Stimulated activated CD4-positive, alpha-beta T cell treated with anti-CD3 and anti-CD28 coated beads, Interleukin-15, amount 100 ng/mL, for 48 hours (primary cell): ENCODE data around the gene TCL1B.
"Not testable (repeated sequence)": the region's sequence is repeated elsewhere in the genome, so short reads cannot be mapped to it uniquely, and the experiment has no call there.

Source experiments
- DNase-seq, 2 donors: peaks; one replicate each; pipeline ENCODE4 v3.0.0-alpha.2; 2020; ENCODE audit warnings: low read depth in 2 of 2

Gene TCL1B, protein sequence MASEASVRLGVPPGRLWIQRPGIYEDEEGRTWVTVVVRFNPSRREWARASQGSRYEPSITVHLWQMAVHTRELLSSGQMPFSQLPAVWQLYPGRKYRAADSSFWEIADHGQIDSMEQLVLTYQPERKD

DNA sequence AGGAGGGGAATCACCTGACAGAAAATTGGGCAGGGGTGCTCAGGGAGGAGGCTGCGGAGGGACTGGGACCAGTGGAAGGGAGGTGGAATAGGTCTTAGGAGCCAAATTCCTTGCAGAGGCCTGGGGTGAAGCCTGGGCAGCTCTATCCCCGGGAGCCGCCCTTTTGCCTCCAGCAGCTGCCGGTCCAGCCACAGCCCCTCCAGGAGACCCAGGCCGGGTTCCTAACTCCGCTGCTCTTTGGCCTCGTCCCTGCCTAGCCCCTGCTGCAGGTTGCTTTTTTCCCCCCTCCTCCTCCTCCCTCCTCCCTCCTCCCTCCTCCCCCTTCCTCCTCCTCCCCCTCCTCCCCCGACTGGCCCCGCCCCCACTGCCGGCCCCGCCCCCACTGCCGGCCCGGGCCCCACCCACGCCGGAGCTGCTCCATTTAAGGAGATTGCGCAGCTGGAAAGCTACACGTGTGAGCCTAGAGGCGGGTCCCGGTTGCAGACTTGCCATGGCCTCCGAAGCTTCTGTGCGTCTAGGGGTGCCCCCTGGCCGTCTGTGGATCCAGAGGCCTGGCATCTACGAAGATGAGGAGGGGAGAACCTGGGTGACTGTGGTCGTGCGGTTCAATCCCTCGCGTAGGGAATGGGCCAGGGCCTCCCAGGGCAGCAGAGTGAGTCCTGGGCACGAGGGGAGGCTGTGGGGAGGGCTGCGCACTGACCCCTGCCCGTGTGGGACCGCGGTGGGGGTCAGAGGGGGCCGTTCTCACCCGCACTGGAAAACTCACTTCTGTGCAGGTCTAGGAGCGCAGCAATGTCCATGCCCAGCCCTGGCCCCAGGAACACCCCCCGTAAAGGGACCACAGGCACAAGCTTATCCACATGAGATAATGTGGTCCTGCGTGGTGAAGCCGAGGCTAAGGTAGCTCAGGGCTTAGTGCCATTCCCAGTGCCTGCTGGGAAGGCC, at the start of gene TCL1B:
TSS of gene TCL1B (plus strand) at position 449 of the 945 bp plus-strand sequence. CDS start at position 491, 42 bp downstream.
- DNase-seq: no peak

DNA sequence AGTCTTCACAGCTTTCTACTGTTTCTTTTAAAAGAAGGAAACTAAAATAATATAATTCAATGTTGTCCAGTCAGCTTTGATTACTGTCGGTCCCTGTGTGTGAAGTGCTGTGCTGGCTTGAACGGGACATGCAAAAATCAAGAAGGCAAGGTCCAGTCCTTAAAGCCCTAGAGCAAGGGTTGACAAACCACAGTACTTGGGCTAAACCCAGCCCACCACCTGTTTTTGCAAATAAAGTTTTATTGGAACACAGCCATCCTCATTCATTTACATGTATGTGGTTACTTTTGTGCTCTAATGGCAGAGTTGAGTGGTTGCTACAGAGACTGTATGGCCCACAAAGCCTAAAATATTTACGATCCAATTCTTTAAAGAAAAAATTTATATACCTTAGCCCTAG, 41.2 kb upstream of the TCL1B start:
- no peak for DNase-seq

DNA sequence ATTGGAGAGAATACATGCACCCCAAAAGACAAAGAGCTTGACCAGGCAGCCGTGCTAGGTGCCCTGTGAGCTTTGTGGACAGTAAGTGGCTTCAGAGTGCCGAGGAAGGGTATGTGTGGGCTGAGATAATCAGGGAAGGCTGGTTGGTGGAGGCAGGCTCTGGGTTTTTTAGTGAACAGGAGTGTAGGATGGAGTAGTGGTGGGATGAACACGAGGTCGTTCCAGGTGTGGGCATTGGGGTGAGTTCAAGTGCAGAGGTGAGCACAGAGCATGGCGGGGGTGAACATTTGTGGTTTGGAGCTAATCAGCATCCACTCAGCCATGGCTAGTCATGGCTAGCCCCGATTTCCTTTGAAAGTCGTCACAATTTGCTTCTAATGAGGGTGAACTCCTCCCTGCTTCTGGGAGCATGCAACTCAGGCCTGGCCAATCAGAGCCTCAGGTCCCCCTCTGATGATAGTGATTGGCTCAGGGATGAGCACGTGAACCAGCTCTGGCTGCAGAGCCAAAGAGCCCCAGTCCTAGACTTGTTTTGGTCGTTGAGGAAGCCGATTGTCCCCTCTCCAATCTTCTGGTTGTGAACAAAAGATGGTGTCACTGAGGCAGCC, 40.7 kb upstream of the TCL1B start:
- no peak for DNase-seq

DNA sequence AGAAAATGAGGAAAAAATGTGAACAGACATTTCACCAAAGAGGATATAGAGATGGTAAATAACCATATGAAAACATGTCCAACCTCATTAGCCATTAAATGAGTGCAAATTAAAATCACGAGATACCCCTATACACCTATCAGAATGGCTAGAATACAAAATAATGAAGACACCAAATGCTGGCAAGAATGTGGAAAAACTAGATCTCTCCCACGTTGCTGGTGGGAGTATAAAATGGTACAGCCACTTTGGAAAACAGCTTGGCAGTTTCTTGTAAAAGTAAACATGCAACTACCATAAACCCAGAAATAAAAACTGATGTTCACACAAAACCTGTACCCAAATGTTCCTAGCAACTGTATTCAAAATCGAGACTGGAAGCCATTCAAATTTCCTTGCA, 38.3 kb upstream of the TCL1B start:
- no peak for DNase-seq

DNA sequence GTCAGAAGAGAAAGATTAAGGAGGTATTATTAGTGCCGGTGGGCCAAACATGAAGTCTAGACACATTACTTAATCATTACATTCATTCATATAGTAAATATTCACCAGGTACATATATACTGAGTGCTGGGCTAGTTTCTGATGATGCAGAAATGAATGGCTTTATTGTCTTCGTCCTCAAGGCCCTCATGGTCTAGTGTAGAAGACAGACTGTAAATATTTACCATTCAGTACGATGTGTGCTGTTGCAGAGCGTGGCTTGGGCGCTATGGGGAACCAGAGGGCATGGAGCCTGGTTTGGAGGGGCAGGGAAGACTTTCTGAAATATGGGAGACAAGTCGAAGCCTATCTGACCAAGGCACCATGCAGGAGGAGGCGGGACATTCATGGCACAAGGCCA, 37.0 kb upstream of the TCL1B start:
- no peak for DNase-seq

DNA sequence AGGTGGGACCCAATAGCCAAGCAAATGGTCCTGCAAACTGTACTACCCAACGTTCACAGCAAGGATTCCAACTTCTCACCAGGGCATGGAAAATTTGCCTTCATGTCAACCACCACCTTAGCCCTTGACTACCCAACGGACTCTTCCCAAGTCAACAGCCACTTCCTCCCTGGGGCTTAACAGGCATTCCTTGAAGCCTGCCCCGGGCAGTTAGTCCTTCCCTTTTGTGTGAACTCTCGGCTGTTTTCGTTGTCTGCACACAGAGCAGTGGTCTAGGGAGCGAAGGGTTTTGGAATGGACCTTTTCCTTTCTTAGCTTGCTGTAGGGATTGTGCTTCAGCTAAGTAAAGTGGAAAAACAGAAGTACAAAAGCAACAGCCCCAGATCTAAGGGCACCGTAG, 35.2 kb upstream of the TCL1B start:
- DNase-seq: no peak

DNA sequence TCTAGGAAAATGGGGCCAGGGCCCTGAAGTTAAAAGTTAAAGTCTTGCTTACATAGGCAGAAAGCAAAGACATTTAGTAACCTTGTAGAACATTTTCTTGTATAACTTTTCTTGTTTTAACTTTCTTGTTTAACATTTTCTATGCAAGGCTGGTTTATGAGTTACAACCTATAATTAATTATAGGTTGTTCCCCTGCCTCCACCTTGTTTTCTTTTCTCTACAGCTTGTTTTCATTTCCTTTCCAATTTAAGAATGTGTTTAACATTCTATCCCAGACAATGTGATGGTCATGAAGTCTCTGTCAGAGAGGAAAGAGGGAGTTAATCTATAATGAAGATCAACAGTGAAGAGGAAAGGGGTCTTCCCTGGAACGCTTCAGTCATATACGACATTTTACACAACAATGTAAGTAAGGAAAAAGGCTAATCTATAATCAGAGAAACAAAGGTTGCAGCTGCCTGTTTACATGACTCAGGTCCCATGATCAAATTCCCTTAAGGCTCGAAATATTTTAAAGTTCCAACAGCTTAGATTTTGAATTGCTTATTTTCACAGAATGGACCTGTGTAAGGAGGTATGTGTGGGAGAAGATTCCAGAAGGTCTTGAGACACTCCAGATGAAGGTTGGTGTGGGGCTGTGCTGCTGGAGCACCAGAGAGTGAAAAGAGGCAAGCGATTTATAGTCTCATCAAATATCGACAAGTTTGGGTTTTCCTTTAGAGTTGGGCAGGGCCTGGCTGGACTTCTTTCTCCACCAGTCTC, 34.2 kb upstream of the TCL1B start:
- no peak for DNase-seq

DNA sequence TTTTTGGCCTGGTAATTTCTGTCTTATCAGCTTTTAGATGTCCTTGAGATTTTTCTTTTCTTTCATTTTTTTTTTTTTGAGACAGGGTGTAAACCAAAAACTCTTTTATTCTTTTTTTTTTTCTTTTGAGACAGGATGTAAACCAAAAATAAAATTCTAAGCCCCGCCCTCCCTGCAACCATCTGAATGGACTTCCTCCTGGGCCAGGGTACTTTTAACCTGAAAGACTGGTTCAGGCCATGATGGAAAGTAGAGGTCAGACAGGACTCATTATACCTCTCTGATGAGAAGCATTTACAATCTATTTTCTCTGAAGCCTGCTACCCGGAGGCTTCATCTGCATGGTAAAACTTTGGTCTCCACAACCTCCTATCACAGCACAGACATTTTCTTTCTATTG, 33.5 kb upstream of the TCL1B start:
- DNase-seq: no peak

DNA sequence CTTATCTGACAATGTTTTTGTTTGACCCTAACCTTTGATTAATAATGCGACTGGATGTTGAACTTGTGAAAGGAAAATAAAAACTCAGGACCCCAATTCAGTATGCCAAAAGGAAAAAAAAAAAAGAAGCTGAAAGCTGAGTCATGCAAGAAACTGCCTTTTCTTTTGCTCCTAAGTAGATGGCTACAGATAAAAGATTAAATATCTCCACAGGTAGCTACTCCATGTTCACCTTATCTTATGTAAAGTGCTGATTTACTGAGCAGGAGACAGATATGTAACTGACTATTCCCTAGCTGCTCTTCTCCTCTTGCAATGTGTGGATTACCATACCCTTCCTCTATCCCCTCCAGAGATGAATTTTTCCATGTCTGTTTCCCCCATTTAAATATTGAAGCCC, 30.8 kb upstream of the TCL1B start:
- no peak for DNase-seq

DNA sequence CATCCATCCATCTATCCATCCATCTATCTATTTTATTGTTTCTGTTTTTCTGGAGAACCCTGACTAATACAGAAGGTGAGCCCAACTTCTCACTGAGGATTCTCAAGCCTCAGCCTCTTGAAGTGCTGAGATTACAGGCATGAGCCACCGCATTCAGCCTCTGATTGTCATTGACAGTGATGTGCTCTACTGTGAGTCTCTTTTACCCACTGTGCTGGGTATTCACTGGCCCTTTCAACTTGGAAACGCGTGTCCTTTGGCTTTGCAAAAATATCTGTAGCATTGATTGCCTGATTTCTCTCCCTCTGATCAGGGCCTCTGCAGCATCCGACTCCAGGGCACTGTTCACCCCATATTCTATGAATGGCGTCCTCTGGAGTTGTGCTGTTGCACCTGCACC, 29.6 kb upstream of the TCL1B start:
- no peak for DNase-seq

DNA sequence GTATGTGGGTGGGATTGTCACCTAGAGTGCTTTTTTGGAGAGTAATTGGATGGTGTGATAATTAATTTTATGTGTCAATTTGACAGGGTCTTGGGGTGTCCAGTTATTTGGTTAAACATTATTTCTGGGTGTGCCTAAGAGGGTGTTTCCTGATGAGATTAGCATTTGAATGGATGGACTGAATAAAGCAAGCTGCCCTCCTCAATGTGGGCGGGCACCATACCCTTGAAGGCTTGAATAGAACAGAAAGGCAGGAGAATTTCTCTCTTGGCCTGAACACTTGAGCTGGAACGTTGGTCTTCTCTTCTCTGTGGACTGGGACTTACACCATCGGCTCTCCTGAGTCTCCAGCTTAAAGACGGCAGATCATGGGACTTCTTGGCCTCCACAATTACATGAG, 28.8 kb upstream of the TCL1B start:
- no peak for DNase-seq

DNA sequence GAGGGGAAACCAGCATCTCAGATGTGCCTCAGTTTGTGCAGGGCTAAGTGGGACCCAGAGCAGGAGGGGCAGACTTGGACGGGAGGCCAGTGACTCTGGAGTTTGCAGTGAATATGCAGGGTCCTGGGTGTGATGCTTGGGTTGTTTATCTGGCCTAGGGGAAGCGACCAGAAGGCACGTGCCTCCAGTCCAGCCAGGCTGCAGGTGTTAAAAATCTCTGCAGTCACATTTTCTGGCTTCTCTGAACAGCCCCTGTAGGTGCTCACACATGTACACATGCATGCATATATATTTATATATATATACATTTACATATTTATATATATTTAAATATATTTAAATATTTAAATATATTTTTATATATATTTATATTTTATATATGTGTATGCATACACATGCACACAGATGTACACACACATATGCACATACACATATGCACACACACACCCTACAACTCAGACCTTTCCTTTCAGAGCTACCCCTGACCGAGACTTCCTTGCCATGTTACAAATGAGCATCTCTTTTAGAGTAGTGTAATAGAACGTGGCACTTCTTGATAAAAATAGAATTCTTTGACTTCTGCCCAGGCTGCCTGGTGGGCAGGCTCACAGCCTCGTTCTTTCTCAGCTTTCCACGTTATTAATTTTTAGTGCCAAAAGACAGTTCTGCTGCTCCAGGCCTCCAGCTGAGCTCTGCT, 26.8 kb upstream of the TCL1B start:
- no peak for DNase-seq

DNA sequence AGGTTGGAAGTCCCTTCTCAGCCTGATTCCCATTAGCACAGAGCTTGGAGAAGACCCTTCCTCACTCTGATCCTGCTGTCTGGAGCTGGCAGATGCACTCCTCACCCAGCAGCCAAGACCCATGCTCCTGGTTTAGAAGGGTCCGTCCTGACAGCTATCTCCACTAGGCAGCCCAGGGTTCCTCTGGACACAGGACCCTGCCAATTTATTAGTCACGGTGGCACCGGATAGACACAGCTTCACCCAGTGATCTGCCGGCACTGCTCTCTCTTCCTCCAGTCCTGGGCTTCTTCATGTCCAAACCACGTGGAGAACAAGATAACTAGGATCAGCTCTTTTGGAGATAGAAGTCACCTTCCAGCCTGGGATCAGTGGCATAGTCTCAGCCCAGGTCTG, 26.2 kb upstream of the TCL1B start:
- no peak for DNase-seq

DNA sequence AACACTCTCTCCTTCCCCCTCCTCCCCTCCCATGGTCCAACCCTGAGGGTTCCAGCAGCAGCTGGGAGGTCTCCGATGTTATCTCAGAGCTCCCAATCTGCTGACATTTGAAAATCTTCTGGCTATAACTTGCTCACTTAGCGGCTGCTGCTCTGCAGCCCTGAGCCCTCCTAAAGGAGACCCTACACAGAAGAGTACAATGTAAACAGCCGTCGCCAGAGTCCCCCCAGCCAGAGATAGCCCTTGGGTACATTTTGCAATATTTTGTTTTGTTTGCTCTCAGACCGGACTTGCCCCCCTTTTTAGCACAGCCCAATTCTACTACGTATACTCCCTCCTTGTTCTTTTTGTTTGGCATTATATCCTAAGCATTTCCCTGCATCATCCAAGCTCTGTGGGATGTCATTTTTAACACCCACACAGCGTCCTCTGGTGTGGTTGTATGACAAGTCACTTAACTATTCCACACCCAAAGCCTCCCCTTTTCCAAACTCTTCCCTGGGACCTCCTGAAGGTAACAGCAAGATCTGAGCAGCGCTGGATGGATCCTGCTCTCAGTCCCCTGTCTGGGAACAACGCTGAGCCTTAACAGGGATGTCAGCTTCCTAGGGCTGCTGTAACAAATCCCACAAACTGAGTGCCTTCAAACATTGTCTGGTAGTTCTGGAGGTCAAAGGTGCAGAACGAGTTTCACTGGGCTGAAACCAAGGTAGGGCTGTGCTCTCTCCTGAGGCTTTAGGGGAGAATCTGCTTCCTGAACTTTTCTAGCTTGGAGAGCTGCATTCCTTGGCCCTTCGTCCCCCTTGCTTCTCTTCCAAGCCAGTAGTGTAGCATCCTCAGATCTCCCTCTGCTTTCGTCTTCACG, 25.3 kb upstream of the TCL1B start:
- DNase-seq: no peak

DNA sequence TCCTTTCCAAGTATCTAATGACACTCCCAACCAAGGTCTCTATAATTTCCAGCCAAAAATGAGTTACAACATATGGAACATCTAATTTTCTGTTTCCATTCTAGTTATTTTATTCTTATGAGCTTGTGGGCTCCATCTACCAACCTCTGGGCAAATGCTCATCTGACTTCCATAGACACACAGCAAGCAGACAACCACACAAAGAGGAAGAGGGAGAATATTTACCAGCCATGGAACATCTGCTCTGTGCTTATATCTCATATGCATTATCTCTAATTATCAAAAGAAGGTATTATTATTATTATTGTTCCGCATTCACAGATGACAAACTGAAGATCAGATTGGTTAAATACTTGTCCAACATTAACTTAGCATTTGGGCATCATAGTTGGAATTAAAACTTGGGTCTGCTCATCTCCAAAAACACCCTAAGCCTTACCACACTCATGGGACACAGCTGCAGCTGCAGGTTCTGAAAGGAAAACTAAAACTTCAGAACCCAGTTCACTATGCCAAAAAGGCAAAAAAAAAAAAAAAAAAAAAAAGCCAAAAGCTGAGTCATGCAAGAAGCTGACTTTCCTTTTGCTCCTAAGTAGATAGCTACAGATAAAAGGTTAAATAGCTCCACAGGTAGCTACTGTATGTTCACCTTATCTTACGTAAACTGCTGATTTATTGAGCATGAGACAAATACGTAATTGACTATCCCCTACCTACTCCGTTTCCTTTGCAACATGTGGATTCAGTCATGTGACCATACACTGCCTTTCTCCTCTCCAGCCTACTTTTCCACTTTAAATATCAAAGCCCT, 23.6 kb upstream of the TCL1B start:
- no peak for DNase-seq

DNA sequence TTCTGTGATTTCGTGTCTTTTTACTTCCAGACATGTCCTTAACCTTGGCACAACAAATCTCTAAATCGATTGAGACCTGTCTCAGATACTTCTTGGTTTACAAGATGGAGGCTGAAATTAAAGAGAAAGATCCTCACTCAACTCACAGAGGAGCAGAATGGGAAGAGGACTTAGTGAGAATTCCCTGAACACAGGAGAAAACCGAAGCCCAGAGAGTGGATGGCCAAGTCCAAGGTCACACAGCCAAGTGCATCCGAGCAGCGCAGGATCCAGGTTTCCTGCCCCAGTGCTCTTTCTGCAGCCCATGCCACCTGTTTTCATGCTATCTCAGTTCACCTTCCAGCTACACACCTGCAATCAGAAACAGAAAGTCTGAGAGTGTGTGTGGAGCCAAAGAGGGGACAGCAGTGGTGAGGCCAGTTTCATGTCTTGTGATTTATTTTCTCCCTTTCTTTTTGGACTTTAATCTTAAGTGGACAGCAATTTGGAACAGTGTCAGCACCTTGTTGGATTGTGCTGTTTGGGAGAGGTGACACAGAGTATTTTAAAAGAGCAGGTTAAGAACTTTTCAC, 22.9 kb upstream of the TCL1B start:
- DNase-seq: no peak

DNA sequence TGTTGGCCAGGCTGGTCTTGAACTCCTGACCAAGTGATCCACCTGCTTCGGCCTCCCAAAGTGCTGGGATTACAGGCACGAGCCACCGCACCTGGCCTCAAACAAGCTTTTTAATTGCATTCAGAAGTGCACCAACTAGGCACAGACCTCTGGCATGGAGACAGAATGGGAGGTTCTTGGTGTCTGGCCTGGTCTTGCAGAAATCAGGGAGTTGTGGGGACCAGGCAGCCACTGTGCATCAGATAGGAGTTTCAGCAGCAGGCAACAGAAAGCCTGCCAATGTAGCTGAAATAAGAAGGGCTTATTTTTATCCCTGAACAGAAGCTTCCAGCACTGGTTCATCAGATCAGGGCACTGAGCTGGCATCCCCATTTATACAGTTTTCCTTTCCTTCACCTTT, 22.2 kb upstream of the TCL1B start:
- DNase-seq: no peak

DNA sequence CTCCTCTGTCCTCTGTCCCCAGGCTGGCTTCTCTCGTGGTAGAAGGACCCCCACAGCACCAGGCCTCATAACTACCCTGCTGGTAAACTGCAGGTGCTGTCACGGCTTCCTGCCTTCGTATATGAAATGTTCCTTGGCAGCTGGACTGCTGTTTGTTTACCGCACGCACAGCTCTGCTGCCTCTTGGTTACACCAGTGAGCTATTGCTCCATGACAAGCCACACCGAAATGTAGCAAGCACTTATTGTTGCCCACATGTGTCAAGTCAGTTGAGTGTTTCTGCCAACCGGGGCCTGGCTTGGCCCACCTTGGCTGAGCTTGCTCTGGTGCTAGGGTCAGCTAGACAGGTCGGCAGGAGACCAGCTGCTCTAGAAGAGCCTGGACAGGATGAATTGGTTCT, 21.7 kb upstream of the TCL1B start:
- DNase-seq: no peak

DNA sequence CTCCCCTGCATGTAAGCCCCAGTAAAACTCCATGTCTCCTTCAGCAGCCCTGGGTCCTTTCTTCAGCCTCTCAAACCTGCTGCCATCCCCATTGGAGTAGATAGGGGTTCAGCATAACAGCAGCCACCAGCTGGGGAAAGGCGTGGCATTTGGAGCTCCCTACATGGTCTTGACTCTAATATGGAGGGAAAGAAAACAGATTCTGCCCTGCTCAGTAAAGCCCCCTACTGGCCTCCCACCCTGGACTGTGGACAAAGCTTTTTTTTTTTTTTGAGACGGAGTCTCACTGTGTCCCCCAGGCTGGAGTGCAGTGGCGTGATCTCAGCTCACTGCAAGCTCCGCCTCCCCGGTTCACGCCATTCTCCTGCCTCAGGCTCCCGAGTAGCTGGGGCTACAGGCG, 20.7 kb upstream of the TCL1B start:
- not testable (repeated sequence) for DNase-seq

DNA sequence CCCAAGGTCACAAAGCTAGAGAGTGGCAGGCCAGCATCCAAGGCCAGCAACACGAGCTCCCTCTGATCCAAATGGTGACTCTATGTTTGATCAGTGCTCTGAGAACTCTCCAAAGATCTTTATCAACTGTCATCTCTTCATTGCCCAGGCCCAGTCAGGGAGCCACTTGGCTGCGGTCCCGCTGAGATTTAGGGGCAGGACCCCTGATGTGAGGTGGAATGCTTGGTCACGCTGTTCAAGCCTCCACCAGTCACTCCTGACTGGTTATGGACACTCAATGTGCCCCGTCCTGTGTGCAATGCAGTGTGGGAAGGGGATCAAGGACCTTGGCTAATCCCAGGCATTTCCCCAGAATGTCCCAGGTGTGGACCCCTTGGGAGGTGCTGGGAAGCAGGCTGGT, 19.8 kb upstream of the TCL1B start:
- DNase-seq: no peak
